CD14-positive monocyte (primary cell): ENCODE measurements around the gene HEPACAM2. TPM values are rescaled to one million over a fixed set of nuclear protein-coding genes. Genes with fewer than 3 reads are reported as not detected.

ENCODE experiments used
- DNase-seq, 3 donors: peaks; one replicate each; pipeline ENCODE4 v3.0.0-alpha.2; 2011 to 2022
- H2AFZ ChIP-seq: 2 replicates; pipeline ENCODE4 v1.6.0; 2012; ENCODE audit warnings: mild to moderate bottlenecking, low read depth, low read length, inconsistent platforms; ENCODE audit not compliant: insufficient read depth, poor library complexity, severe bottlenecking
- H3K27ac ChIP-seq, 2 donors: 1 replicate in 1 of 2; 2 replicates in 1 of 2; pipeline ENCODE4 v1.5.1; 2012 to 2013; ENCODE audit warnings: low read length in 2 of 2, control low read depth in 1 of 2, inconsistent platforms in 1 of 2, low read depth in 1 of 2, mild to moderate bottlenecking in 1 of 2
- H3K27me3 ChIP-seq, 2 donors: one replicate each; pipeline versions ENCODE4 v1.6.0 to v1.6.1; 2011 to 2013; ENCODE audit warnings: low read length in 2 of 2; ENCODE audit not compliant: control insufficient read depth in 2 of 2, insufficient read depth in 2 of 2
- H3K36me3 ChIP-seq, 2 donors: replicated peaks in 1 of 2; 1 replicate in 1 of 2; 2 replicates in 1 of 2; pipeline versions ENCODE4 v1.5.1 to v1.6.1; 2012 to 2013; ENCODE audit warnings: low read length in 2 of 2, control low read depth in 1 of 2, inconsistent platforms in 1 of 2, mild to moderate bottlenecking in 1 of 2; ENCODE audit not compliant: insufficient read depth in 2 of 2, control insufficient read depth in 1 of 2
- H3K4me1 ChIP-seq, 2 donors: 1 replicate in 1 of 2; 2 replicates in 1 of 2; pipeline versions ENCODE4 v1.5.1 to v1.6.1; 2012 to 2013; ENCODE audit warnings: low read length in 2 of 2, control low read depth in 1 of 2, inconsistent platforms in 1 of 2, mild to moderate bottlenecking in 1 of 2, moderate library complexity in 1 of 2; ENCODE audit not compliant: insufficient read depth in 2 of 2, control insufficient read depth in 1 of 2
- H3K4me2 ChIP-seq: replicated peaks from 2 replicates; pipeline ENCODE3; 2012; ENCODE audit warnings: low read length, moderate library complexity, mild to moderate bottlenecking; ENCODE audit not compliant: poor library complexity, severe bottlenecking; ENCODE audit errors: extremely low read depth
- H3K4me3 ChIP-seq, 3 experiments: fragments of 200-600 bp in 1 of 3; sonication (generic) in 1 of 3; replicated peaks in 1 of 3; 1 replicate in 2 of 3; 2 replicates in 1 of 3; pipeline ENCODE4 v1.5.1; 2011 to 2013; ENCODE audit warnings: low read length in 3 of 3, mild to moderate bottlenecking in 3 of 3, control low read depth in 2 of 3, low read depth in 2 of 3, inconsistent platforms in 1 of 3, moderate library complexity in 1 of 3
- H3K79me2 ChIP-seq: 2 replicates; pipeline ENCODE4 v1.6.0; 2012; ENCODE audit warnings: mild to moderate bottlenecking, control low read depth, inconsistent platforms, low read length, moderate library complexity; ENCODE audit not compliant: insufficient read depth
- H3K9ac ChIP-seq: 2 replicates; pipeline ENCODE4 v1.6.0; 2017; ENCODE audit warnings: low read length, mild to moderate bottlenecking; ENCODE audit not compliant: insufficient read depth, poor library complexity, severe bottlenecking
- H3K9me3 ChIP-seq, 2 donors: replicated peaks in 1 of 2; 1 replicate in 1 of 2; 2 replicates in 1 of 2; pipeline versions ENCODE4 v1.5.1 to v1.6.1; 2012 to 2013; ENCODE audit warnings: low read length in 2 of 2, control low read depth in 1 of 2; ENCODE audit not compliant: control insufficient read depth in 1 of 2, insufficient read depth in 1 of 2
- H4K20me1 ChIP-seq: 2 replicates; pipeline ENCODE4 v1.6.0; 2012; ENCODE audit warnings: mild to moderate bottlenecking, low read length, control low read depth, moderate library complexity; ENCODE audit not compliant: insufficient read depth
- H3K27ac Mint-ChIP-seq, 7 donors: one replicate each; pipeline ENCODE4 v1.8.0; 2020; ENCODE audit warnings: mild to moderate bottlenecking in 7 of 7, mixed read lengths in 7 of 7, moderate library complexity in 6 of 7, inconsistent platforms in 2 of 7
- H3K27me3 Mint-ChIP-seq, 3 donors: one replicate each; pipeline ENCODE4 v1.8.0; 2021 to 2022; ENCODE audit warnings: low read depth in 3 of 3, mild to moderate bottlenecking in 3 of 3, mixed read lengths in 3 of 3, moderate library complexity in 3 of 3, inconsistent platforms in 1 of 3
- H3K36me3 Mint-ChIP-seq, 2 donors: one replicate each; pipeline ENCODE4 v1.8.0; 2020; ENCODE audit warnings: mixed read lengths in 2 of 2, inconsistent platforms in 1 of 2, mild to moderate bottlenecking in 1 of 2
- H3K4me1 Mint-ChIP-seq: one replicate; pipeline ENCODE4 v1.8.0; 2020; ENCODE audit warnings: mild to moderate bottlenecking, mixed read lengths
- H3K4me3 Mint-ChIP-seq, 2 donors: one replicate each; pipeline ENCODE4 v1.8.0; 2020; ENCODE audit warnings: mild to moderate bottlenecking in 2 of 2, mixed read lengths in 2 of 2, moderate library complexity in 1 of 2
- H3K9me3 Mint-ChIP-seq, 7 donors: one replicate each; pipeline ENCODE4 v1.8.0; 2020 to 2022; ENCODE audit warnings: mixed read lengths in 7 of 7, mild to moderate bottlenecking in 6 of 7, moderate library complexity in 6 of 7, inconsistent platforms in 2 of 7
- WGBS: methylation state at CpG from one replicate; pipeline ENCODE4 v1.1.5; 2013; ENCODE audit warnings: missing lambda C conversion rate; ENCODE audit not compliant: insufficient coverage; 5-methylcytosine and 5-hydroxymethylcytosine counted together
- intact Hi-C, 2 donors: fragments of 100-400 bp; cut with micrococcal nuclease; formaldehyde crosslinking; loops; one replicate each; pipeline versions ENCODE4 v1.15.0 to v1.15.1; 2023
- polyA plus RNA-seq, 3 donors: library from polyadenylated mRNA; depleted of rRNA in 1 of 3; unstranded in 2 of 3; stranded (reverse) in 1 of 3; fragments of 300-500 nt in 2 of 3; fragments of >200 nt in 1 of 3; fragmentation: Illumina TruSeq in 2 of 3; gene quantifications; 1 replicate in 2 of 3; 2 replicates in 1 of 3; pipeline ENCODE4 v1.2.3, GENCODE V29; 2012 to 2021
- TF ChIP-seq, protein P1 (sequence below): fragments of 200-600 bp; IDR thresholded peaks from one replicate; pipeline ENCODE4 v1.8.0; 2022; ENCODE audit warnings: antibody characterized with exemption, mild to moderate bottlenecking

Gene HEPACAM2
- polyA plus RNA-seq, 3 donors: 0.11 TPM; not detected in 2

DNA sequence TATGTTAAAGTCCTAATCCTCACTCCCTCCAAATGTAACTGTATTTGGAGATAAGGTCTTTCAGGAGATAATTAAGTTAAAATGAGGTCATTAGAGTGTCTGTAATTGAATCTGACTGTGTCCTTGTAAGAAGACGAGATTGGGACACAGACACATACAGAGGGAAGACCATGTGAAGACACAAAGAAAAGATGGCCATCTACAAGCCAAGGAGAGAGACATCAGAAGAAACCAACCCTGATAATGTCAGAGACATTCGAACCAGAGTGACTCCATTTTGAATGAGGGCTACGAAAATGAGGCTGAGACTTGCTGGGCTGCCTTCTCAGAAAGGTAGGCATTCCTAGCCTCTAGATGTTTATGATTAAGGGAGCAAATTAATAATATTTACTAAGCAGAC is 77.5 kb downstream of the HEPACAM2 start:
- Mint-ChIP-seq H3K4me1 (peaks cover 58% of the 10 kb centered on the region), H3K27ac (peak overlapping the region; percentile 84 to 94 (median 91)), H3K36me3 (peaks cover 5 to 10% of the 10 kb centered on the region in 2 donors), H3K27me3 (peaks cover 0 to 2% (median 0%) of the 10 kb centered on the region in 3 donors), H3K4me3 (no peak overlapping the region), H3K9me3 (peaks cover 0 to 3% (median 0%) of the 10 kb centered on the region in 7 donors)
- H4K20me1 ChIP-seq: no peaks in the 10 kb centered on the region
- H3K79me2 ChIP-seq: peaks cover 27% of the 10 kb centered on the region
- H3K4me3 ChIP-seq: peak overlapping the region in 2 of 3 experiments; percentile 84 to 97
- peak overlapping the region; percentile 52 for H2AFZ ChIP-seq
- peaks cover 9 to 12% of the 10 kb centered on the region in 2 donors for H3K36me3 ChIP-seq
- intact Hi-C loops: no loop called here
- H3K27me3 ChIP-seq: no peaks in the 10 kb centered on the region
- H3K4me2 ChIP-seq: peak overlapping the region; percentile 91
- peak overlapping the region; percentile 42 for H3K9ac ChIP-seq
- H3K9me3 ChIP-seq: no peaks in the 10 kb centered on the region
- 100% methylated on average over 2 of the region's 3 CpGs for WGBS
- TF ChIP-seq, protein P1, sequence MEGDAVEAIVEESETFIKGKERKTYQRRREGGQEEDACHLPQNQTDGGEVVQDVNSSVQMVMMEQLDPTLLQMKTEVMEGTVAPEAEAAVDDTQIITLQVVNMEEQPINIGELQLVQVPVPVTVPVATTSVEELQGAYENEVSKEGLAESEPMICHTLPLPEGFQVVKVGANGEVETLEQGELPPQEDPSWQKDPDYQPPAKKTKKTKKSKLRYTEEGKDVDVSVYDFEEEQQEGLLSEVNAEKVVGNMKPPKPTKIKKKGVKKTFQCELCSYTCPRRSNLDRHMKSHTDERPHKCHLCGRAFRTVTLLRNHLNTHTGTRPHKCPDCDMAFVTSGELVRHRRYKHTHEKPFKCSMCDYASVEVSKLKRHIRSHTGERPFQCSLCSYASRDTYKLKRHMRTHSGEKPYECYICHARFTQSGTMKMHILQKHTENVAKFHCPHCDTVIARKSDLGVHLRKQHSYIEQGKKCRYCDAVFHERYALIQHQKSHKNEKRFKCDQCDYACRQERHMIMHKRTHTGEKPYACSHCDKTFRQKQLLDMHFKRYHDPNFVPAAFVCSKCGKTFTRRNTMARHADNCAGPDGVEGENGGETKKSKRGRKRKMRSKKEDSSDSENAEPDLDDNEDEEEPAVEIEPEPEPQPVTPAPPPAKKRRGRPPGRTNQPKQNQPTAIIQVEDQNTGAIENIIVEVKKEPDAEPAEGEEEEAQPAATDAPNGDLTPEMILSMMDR: no peak
- peak overlapping the region in 1 of 2 donors; percentile 85 for H3K27ac ChIP-seq
- no peak for DNase-seq
- H3K4me1 ChIP-seq: peaks cover 54 to 71% of the 10 kb centered on the region in 2 donors

DNA sequence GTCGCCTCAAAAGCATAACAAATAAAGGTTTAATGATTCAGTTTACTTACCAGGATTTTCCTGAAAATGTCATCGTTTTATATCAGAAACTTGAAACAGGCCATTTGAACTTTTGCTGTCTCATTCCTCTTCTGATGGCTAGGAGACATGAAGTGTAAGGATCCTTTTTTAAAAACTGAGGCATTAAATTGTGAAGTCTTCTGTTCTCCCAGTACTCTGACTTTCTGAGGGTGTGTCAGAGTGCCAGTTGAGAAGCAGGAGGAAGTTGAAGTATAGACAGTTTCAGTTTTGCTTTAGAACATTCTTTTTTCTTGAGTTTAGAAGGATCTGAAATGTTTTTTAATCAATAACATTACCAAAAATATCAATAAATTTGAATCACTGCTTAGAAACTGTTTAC is 78.1 kb downstream of the HEPACAM2 start, which contains the start of gene SAMD9L:
SAMD9L (minus strand) TSS at position 242 of the 400 bp plus-strand sequence. CDS start 12,414 bp downstream, outside the sequence.
- peaks cover 0 to 2% (median 0%) of the 10 kb centered on the region in 3 donors for H3K27me3 Mint-ChIP-seq
- intact Hi-C loops: no loop called here
- no CpG with 5 or more reads among the region's 2 CpGs for WGBS
- peak within 1 kb of the TSS; percentile 52 for H2AFZ ChIP-seq
- H3K4me1 Mint-ChIP-seq: peaks cover 58% of the 10 kb centered on the region
- peak within 1 kb of the TSS; percentile 42 for H3K9ac ChIP-seq
- H3K79me2 ChIP-seq: peaks cover 27% of the 10 kb centered on the region
- peak within 1 kb of the TSS in 1 of 2 donors; percentile 85 for H3K27ac ChIP-seq
- H3K4me3 Mint-ChIP-seq: peak within 1 kb of the TSS; percentile 80 to 91
- H3K9me3 Mint-ChIP-seq: peaks cover 0 to 3% (median 0%) of the 10 kb centered on the region in 7 donors
- TF ChIP-seq, protein P1: no peak
- peaks cover 54 to 71% of the 10 kb centered on the region in 2 donors for H3K4me1 ChIP-seq
- H3K36me3 Mint-ChIP-seq: peaks cover 5 to 10% of the 10 kb centered on the region in 2 donors
- H3K4me3 ChIP-seq: peak within 1 kb of the TSS; percentile 47 to 97 (median 84)
- no peaks in the 10 kb centered on the region for H3K9me3 ChIP-seq
- peak; percentile 26 to 56 (median 56) for DNase-seq
- H3K27me3 ChIP-seq: no peaks in the 10 kb centered on the region
- H3K4me2 ChIP-seq: peak within 1 kb of the TSS; percentile 91
- peaks cover 15 to 18% of the 10 kb centered on the region in 2 donors for H3K36me3 ChIP-seq
- no peaks in the 10 kb centered on the region for H4K20me1 ChIP-seq
- H3K27ac Mint-ChIP-seq: peak within 1 kb of the TSS; percentile 84 to 94 (median 91)
